Activated naive CD4-positive, alpha-beta T cell treated with anti-CD3 and anti-CD28 coated beads, Interleukin-2, amount 50 U/mL, for 24 hours (primary cell): ENCODE data around the gene ABTB2.

Experiments used
- H3K27ac Mint-ChIP-seq: one replicate; pipeline ENCODE4 v1.8.0; 2021; ENCODE audit warnings: mild to moderate bottlenecking, mixed read lengths
- H3K27me3 Mint-ChIP-seq: one replicate; pipeline ENCODE4 v1.8.0; 2021; ENCODE audit warnings: mixed read lengths
- H3K36me3 Mint-ChIP-seq: one replicate; pipeline ENCODE4 v1.8.0; 2021; ENCODE audit warnings: mixed read lengths
- H3K4me1 Mint-ChIP-seq: one replicate; pipeline ENCODE4 v1.8.0; 2021; ENCODE audit warnings: mixed read lengths
- H3K4me3 Mint-ChIP-seq: one replicate; pipeline ENCODE4 v1.8.0; 2021; ENCODE audit warnings: mild to moderate bottlenecking, mixed read lengths
- H3K9me3 Mint-ChIP-seq: one replicate; pipeline ENCODE4 v1.8.0; 2021; ENCODE audit warnings: mixed read lengths

Gene ABTB2

DNA sequence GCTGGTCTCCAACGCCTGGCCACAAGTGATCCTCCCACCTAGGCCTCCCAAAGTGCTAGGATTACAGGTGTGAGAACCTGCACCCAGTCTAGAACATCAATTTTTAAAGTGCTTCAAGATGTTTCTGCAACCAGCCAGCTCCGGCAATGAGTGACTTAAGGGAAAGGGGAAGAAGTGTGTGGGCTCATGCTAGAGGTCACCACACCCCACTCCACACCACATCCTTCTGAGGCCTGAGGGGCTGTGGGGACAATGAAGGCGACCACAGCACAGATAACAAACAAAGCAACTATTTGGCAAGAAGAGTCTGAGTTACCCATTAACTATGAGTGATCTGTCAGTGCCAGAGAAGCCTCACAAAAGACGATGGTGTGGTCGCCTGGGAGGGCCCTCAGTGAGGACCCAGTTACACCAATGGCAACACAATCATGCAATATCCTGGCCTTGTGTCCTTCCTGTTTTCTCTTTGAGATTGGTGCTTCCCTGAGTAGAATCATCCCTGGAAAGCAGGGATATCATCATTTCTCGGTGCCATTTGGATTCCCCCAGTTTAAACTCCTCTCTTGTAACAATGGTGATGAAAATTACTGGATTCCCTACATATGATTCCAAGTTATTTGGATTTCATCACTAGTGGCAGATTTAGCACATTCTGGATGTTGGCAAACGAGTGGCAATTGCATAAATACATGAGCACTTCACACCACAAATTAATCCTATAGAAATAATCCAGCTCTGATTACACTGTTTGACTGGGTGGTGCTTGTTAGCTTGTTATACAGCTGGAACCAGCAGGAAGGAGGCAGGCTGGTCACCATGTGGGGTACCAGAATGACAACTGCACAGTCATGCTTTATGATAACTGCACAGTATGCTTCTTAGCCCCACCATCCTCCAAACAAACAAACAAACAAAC lies 18.4 kb downstream of the ABTB2 start:
- Mint-ChIP-seq H3K4me1 (peaks cover 6% of the 10 kb centered on the region), H3K36me3 (peaks cover 2% of the 10 kb centered on the region), H3K27me3 (no peaks in the 10 kb centered on the region), H3K27ac (no peak overlapping the region), H3K4me3 (no peak overlapping the region), H3K9me3 (no peaks in the 10 kb centered on the region)

DNA sequence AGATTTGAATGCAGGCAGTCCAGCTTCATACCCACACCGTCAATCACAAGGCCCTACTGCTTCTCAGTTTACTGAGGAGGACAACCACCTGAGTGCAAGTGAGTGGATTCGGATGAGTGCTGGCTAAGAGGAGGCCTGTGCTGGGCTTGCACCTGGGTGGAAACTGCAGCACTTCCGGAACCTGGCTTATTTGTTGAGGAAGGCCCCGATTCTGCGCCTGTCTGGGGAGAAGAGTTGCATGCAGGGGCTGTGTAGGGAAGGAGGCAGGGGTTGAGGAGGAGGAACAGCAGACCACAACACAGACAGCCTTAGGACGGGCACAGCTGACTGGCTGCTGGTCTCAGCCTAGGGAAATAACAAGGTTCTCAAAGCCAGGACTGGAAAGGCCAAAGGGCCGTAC lies 20.8 kb downstream of the ABTB2 start:
- Mint-ChIP-seq H3K36me3 (peaks cover 2% of the 10 kb centered on the region), H3K27me3 (no peaks in the 10 kb centered on the region), H3K9me3 (no peaks in the 10 kb centered on the region), H3K27ac (no peak overlapping the region), H3K4me1 (peaks cover 6% of the 10 kb centered on the region), H3K4me3 (no peak overlapping the region)

DNA sequence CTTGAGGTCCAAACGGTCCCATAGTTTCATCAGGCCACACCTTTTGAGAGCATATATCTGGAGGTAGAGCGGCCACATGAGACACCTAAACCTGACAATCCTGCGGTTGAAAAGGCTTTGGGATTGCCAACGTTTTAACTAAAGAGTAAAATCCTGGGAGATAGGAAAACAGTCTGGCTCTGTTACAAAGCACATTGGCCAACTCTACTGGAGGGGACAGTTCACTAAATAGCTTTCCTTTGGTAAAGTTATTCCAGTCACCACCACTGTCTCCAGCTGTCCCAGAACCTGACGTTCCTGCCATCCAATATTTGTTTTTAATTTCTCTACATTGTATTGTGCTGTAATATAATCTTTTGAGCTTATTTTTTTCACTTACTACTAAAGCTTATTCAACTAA lies 22.0 kb downstream of the ABTB2 start:
- no peak overlapping the region for H3K4me3 Mint-ChIP-seq
- H3K36me3 Mint-ChIP-seq, result peaks cover 2% of the 10 kb centered on the region
- no peak overlapping the region for H3K27ac Mint-ChIP-seq
- H3K27me3 Mint-ChIP-seq, result no peaks in the 10 kb centered on the region
- H3K4me1 Mint-ChIP-seq, result peaks cover 6% of the 10 kb centered on the region
- no peaks in the 10 kb centered on the region for H3K9me3 Mint-ChIP-seq

DNA sequence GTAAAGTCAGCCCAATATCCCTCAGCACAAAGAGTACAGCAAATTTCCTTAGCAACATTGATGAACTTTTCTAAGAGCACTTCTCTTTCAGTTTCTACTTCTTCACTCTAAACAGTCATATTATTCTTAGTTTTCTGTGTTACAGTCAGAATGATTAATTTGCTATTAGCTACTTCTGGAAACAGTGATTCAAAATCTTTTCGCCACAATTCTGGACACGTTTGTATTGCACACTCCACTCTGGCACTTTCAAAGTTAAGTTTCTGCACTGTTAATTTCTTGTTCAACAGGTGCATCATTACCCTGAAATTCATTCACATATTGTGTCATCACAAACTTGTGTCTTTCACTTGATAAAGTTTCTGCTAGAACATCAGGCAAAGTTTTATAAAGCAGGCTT lies 22.5 kb downstream of the ABTB2 start:
- Mint-ChIP-seq H3K4me1 (peaks cover 6% of the 10 kb centered on the region), H3K27ac (no peak overlapping the region), H3K36me3 (peaks cover 2% of the 10 kb centered on the region), H3K4me3 (no peak overlapping the region), H3K9me3 (no peaks in the 10 kb centered on the region), H3K27me3 (no peaks in the 10 kb centered on the region)

DNA sequence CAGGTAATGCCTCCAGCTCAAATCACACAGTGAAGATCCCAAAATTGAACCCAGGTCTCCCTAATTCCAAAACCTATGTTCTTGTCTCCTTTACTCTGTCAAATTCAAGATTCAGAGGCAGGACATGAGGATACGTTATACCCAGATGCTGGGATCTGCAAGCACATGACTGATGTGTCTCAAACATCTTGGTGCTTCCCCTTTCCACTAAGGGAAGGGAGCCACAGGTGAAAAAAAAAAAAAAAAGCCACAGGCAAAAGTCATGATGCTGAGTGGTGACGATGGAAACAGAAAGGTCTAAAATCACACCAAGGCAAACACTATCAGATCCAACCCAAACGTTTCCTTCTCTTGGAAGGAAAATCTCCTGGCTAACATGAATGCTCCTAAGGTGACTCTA lies 24.0 kb downstream of the ABTB2 start:
- Mint-ChIP-seq H3K4me3 (no peak overlapping the region), H3K27me3 (no peaks in the 10 kb centered on the region), H3K27ac (no peak overlapping the region), H3K9me3 (no peaks in the 10 kb centered on the region), H3K4me1 (no peaks in the 10 kb centered on the region), H3K36me3 (no peaks in the 10 kb centered on the region)

DNA sequence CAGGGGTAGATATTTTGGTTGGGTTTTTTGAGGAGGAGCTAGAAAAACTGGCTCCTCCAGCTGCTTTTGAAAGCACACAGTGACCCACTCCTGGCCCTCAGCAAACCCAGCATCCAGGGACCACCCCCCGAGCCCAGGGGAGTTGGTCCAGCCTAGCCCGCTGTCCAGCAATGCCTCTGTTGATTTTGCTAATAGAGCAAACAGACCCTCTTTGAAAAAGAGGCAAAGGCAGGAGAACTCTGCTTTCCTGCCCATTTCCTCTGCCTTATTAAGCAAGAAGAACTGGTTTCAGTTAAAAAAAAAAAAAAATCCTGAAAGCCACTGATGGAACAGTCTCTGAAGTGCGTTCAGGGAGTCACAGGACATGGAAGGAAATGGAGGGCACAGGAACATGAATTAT lies 25.3 kb downstream of the ABTB2 start:
- no peaks in the 10 kb centered on the region for H3K9me3 Mint-ChIP-seq
- H3K27ac Mint-ChIP-seq, result no peak overlapping the region
- no peaks in the 10 kb centered on the region for H3K4me1 Mint-ChIP-seq
- H3K36me3 Mint-ChIP-seq, result no peaks in the 10 kb centered on the region
- H3K4me3 Mint-ChIP-seq, result no peak overlapping the region
- H3K27me3 Mint-ChIP-seq, result no peaks in the 10 kb centered on the region

DNA sequence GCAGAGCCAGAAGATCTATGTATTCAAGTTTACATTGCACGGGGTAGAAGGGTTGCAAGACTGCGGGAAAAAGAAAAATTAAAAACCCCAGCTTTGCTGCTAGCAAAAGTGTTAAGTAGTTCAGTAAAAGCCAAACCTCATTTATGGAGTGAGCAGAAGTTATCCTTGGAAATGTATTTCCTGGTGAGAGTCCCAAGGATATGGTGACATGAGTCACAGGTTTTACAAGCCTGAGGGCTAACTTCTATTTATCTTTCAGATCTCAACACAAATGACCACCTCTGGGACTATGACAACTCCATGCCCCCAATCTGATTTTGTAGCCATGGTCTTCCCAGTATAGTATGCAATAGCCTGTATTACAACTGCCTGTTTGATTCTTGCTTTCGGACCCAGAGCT lies 26.1 kb downstream of the ABTB2 start:
- Mint-ChIP-seq H3K36me3 (no peaks in the 10 kb centered on the region), H3K4me1 (no peaks in the 10 kb centered on the region), H3K9me3 (no peaks in the 10 kb centered on the region), H3K27me3 (no peaks in the 10 kb centered on the region), H3K27ac (no peak overlapping the region), H3K4me3 (no peak overlapping the region)

DNA sequence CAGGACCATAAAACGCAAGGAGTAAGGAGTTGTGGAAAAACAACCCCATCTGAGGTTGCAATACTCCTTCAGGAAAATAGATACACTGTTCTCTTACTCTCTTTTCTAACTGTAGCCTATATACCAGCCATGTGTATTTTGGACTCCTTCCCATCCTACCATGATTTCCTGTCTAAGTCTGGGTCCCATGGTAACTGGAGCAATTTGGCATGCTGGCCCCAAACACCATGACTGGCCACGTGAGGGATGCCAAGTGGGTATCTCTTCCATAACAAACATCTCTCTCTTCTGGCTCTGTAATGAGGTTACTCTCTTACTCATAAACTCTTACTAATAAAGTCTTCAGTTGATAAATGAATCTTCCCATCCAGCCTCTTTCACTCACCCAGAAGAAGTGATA lies 26.5 kb downstream of the ABTB2 start:
- H3K27me3 Mint-ChIP-seq, result no peaks in the 10 kb centered on the region
- H3K4me1 Mint-ChIP-seq, result no peaks in the 10 kb centered on the region
- no peak overlapping the region for H3K27ac Mint-ChIP-seq
- H3K4me3 Mint-ChIP-seq, result no peak overlapping the region
- H3K9me3 Mint-ChIP-seq, result no peaks in the 10 kb centered on the region
- H3K36me3 Mint-ChIP-seq, result no peaks in the 10 kb centered on the region

DNA sequence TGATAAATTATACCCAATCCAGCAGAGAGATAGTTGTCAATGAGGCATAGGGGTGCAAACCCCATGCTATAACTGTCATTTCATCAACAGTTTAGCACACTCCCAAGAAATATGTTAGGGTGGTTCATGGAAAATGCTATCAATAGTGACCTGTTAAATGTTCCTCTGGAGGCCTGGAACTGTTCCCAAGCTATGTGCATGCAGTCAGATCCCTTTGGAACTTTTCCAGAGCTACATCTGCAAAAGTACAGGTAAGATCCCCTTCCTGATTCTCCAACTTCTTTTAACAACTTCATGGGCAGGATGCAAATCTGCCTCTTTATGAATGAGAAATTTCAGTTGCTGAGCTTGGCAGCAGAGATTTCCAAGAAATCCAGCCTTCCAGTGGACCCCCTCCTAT lies 27.2 kb downstream of the ABTB2 start:
- no peaks in the 10 kb centered on the region for H3K9me3 Mint-ChIP-seq
- no peak overlapping the region for H3K4me3 Mint-ChIP-seq
- H3K27me3 Mint-ChIP-seq, result no peaks in the 10 kb centered on the region
- H3K36me3 Mint-ChIP-seq, result no peaks in the 10 kb centered on the region
- H3K4me1 Mint-ChIP-seq, result no peaks in the 10 kb centered on the region
- no peak overlapping the region for H3K27ac Mint-ChIP-seq

DNA sequence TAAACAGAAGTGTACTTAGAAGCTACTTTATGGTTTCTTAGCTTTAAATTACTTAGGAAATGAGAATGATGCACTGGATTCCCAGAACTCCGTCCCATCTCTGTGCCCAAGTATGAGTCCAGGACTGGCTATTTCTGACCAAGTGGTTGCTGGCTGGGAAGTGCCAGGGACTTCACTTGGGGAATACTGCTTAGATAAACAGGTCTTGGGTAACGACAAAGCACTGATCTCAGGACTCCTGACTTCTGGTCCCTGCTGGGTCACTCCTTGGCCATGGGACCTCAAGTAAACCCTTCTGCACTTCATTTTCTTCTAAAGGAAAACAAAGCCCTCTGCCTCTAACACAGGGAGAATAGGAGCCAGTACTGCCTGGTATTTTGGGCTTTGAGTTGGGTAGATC lies 27.9 kb downstream of the ABTB2 start:
- Mint-ChIP-seq H3K27ac (no peak overlapping the region), H3K36me3 (no peaks in the 10 kb centered on the region), H3K27me3 (no peaks in the 10 kb centered on the region), H3K4me1 (no peaks in the 10 kb centered on the region), H3K9me3 (no peaks in the 10 kb centered on the region), H3K4me3 (no peak overlapping the region)

DNA sequence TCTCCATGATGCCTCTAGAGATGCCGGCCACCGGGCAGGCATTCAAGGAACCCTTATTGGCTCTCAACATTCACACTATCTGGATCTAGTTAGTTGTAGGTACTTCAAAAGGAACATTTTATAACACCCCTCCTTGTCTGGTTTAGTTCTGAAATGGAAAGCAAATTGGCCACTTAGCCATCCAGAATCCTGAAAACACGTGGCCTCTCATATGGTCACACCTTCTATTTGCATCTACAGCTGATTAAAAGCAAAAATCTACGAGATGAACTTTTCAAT lies 29.2 kb downstream of the ABTB2 start:
- Mint-ChIP-seq H3K27me3 (no peaks in the 10 kb centered on the region), H3K4me1 (no peaks in the 10 kb centered on the region), H3K4me3 (no peak overlapping the region), H3K9me3 (no peaks in the 10 kb centered on the region), H3K27ac (no peak overlapping the region), H3K36me3 (no peaks in the 10 kb centered on the region)

DNA sequence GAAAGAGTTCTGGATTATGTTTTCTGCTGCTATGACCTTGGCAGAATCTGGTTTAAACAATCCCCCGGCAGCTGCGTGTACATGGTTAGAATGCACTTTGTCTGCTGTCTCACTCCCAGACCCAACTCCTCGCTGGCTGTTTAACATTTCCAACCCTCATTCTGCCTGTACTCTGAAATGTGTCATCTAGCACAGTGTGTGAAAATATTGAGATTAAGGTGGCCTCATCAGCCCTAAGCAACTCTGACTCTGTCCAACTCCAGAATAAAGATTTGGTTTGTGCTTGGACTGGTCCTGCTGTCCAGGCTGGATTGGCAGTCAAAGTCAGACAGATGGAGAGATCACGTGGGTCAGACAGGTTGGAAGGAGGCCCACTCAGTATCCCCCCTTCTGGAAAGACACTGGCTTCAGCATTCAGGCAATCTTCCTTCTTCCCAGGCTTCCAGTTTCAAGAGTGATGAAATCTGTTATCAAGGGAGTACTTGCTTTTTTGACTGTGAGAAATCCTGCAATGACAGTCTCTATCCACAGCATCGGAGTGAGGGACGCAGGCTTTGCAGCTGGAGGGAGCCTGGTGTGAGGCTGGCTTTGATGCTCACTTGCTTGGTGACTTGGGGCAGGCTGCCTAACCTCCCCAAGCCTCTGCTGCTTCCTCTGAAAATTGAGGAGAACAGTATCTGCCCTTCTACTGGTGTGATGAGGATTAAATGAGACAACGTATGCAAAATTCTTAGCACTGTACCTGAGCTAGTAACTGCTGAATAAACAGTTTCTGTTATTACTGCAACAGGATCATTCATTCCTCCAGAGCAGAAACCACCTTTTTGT lies 29.8 kb downstream of the ABTB2 start:
- H3K27ac Mint-ChIP-seq, result no peak overlapping the region
- no peaks in the 10 kb centered on the region for H3K9me3 Mint-ChIP-seq
- H3K4me3 Mint-ChIP-seq, result no peak overlapping the region

DNA sequence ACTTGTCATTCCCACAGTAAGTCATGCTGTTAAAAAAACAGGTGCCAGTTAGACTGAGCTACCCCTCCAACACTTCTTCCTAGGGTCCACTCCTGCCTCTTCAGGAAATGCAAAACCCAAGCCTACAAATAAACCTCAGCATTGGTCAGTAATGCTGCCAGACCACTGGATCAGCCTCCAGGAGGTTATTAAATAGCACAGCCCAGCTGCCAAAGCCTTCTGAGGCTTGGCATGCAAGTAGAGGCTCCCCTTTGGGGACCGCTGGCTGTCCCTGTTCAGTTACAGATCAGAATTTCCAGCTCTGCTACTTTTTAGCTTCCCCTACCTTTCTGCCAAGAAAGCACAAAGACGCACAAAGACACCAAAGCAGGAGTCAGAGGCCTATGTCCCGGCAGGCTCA lies 33.3 kb downstream of the ABTB2 start:
- Mint-ChIP-seq H3K36me3 (no peaks in the 10 kb centered on the region), H3K9me3 (no peaks in the 10 kb centered on the region)

More for the DNA sequence above, 29.8 kb downstream of the ABTB2 start:
- Mint-ChIP-seq H3K4me1 (no peaks in the 10 kb centered on the region), H3K27me3 (no peaks in the 10 kb centered on the region), H3K36me3 (no peaks in the 10 kb centered on the region)

DNA sequence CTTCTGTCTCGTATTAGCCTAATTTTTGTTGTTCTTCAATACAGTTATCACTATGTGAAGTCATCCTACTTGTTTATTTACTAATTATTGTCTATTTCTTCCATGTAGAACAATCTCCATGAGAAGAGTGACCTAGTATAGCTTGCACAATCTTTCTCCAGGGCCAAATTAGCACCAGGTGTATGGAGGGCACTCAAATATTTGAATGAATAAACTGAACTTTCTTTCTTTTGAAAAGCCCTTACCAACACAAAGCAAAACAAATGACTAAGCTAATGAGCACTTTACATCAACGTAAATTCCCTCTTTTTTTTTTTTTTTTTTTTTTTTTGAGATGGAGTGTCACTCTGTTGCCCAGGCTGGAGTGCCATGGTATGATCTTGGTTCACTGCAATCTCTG lies 34.2 kb downstream of the ABTB2 start:
- Mint-ChIP-seq H3K36me3 (no peaks in the 10 kb centered on the region), H3K4me3 (no peak overlapping the region), H3K4me1 (no peaks in the 10 kb centered on the region), H3K27me3 (no peaks in the 10 kb centered on the region), H3K27ac (no peak overlapping the region), H3K9me3 (no peaks in the 10 kb centered on the region)

More for the DNA sequence above, 33.3 kb downstream of the ABTB2 start:
- H3K4me1 Mint-ChIP-seq, result no peaks in the 10 kb centered on the region
- H3K4me3 Mint-ChIP-seq, result no peak overlapping the region
- H3K27me3 Mint-ChIP-seq, result no peaks in the 10 kb centered on the region
- H3K27ac Mint-ChIP-seq, result no peak overlapping the region

DNA sequence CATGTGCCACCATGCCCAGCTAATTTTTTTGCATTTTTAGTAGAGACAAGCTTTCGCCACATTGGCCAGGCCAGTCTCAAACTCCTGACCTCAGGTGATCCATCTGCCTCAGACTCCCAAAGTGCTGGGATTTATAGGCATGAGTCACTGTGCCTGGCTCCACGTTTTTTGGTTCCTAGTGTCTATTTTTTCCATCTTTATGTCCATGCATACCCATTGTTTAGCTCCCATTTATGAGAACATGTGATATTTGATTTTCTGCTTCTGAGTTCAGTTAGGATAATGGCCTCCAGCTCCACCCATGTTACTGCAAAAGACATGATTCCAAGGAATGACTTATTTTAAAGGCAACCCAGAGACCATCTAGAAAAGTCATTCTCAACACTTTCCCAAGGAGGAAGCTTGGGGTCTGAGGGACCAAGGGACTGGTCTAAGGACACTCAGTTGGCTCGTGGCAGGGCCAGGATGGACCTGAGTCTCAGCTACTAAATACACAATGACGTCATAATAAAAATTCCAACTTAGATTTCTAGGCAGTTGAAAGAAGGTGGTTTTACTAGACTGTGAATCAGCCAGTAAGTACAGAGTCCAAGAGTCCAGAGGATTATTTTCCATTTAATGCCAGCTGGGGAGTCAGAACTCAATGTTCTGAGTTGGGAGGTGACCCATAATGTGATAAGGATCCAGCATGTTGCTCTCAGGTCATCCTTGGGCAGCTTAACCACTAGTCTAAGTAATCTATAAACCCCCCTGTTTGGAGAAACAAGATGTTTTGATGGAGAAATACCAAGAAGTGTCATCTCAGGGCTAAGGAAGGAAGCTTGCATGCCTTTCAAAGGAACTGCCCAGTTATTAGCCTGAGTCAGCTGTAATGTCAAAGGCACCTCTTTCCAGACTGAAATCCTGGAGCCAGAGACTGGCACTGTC lies 39.4 kb downstream of the ABTB2 start:
- Mint-ChIP-seq H3K9me3 (no peaks in the 10 kb centered on the region), H3K4me3 (no peak overlapping the region), H3K27me3 (no peaks in the 10 kb centered on the region), H3K27ac (no peak overlapping the region), H3K36me3 (no peaks in the 10 kb centered on the region), H3K4me1 (peaks cover 5% of the 10 kb centered on the region)
